ENCODE measurements around the gene CABYR.

The CABYR gene, protein sequence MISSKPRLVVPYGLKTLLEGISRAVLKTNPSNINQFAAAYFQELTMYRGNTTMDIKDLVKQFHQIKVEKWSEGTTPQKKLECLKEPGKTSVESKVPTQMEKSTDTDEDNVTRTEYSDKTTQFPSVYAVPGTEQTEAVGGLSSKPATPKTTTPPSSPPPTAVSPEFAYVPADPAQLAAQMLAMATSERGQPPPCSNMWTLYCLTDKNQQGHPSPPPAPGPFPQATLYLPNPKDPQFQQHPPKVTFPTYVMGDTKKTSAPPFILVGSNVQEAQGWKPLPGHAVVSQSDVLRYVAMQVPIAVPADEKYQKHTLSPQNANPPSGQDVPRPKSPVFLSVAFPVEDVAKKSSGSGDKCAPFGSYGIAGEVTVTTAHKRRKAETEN

DNA sequence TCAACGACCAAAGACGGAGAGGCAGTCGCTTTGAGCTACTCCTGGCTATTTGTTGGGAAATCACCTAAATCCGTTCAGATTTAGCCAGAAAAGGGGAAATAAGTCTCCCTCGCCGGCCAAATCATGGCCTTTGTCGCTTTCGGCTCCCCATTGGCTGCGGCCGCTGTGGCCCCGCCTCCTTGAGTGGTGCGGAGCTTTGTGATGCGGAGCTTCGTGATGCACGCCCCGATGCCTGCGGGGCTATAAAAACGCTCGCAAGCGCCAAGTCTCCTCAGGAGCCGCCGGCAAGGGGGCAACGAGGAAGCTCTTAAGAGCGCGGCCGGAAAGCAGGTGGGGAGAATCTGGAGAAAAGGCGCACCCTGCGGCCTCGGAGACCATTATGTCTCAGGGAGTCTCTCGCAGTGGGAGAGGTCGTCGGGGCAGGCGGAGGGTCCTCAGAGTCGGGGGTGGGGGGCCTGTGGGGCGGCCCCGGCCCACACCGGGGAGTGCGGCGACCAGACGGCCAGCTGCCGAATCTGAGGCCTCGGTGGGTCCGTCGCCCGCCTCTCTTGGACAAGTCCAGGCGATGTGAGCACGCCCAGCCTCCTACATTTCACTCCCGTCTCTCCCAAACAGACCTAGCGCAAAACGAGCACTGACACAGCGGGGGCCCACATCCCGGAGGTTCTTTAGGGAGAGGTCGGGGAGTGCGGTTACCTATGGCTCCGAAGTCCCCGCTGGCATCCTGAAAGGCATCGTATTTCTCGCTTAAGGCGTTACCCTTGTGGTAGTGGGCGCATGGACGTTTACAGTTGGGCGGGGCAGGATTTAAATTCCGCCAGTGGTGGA lies at the start of gene CABYR:
Gene CABYR (plus strand): TSS at position 274 of the 828 bp plus-strand sequence. CDS start 4,053 bp downstream, outside the sequence.
- peak; percentile 62 for FAIRE-seq

DNA sequence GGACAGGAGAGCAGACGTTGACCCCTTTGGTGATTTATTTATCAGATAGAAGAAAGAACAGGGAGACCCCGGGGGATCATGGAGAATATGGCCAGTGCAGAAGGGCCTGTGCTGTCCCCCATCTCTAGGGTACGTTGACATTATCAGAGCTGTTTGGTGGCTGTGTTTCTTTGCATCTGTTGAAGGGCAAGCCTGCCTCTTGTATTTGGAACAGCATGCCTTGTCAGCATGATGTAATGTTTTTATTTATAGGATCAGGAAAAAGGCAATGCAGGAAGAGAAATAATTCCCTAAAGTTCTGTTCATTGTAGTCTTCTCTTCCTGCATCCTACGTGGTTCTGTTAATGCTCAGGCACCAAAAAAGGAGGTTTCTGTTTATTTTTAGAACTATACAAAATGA lies 49.8 kb upstream of the CABYR start:
- no peak for FAIRE-seq

DNA sequence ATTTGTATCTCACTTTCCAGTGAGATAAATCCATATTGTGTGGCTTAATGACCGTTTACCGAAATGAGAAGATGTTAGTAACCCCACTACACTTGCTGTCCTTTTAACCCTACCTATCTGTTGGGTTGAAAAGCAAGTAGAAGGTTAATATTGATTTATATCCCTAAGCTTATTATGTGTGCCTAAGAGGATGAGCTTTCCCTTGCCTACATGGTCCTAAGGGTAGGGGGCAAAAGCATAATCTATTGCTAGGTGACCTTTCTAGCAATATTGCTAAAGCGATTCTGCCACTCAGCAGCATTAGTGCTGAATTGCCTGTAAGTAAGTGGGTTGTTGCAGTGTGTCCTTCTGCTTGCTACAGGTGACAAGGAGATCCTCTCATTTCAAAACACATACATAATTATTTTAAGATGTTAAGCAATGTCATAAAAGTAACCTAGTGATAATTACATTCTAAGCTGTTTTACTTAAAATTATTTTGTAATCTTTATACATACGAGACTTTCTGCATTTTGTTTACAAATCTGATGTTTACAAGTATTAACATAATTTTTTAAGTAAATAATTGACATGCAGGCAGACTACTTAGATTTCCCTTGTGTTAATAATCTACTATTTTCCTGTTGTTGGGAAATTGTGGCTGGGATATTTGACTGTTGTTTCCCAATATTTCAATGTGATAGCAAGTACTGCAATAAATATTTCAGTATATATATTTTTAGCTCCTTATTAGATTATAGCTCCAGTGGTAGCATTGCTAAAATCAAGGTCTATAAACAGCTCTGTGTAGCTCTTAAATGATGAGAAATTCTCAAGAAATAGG lies 49.1 kb upstream of the CABYR start:
- no peak for FAIRE-seq

DNA sequence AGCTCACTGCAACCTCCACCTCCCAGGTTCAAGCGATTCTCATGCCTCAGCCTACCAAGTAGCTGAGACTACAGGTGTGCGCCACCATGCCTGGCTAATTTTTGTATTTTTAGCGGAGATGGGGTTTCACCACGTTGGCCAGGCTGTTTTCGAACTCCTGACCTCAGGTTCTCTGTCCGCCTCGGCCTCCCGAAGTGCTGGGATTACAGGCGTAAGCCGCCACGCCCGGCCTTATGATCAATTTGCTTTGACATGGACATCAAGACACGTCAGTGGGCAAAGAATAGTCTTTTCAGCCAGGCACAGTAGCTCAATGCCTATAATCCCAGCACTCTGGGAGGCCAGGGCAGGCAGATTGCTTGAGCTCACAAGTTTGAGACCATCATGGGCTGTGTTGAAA lies 48.0 kb upstream of the CABYR start:
- FAIRE-seq: no peak

DNA sequence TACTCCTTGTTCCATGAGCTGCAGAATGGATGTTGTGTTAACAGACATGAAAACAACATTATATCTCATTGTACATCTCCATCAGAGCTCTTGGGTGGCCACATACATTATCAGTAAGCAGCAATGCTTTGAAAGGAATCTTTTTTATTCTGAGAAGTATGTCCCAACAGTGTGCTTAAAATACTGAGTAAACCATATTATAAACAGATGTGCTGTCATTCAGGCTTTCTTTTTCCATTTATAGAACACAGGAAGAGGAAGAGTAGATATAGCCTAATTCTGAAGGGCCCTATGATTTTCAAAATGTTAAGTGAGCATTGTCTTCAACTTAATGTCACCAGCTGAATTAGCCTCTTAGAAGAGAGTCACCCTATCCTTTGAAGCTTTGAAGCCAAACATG lies 44.3 kb upstream of the CABYR start:
- FAIRE-seq: no peak

DNA sequence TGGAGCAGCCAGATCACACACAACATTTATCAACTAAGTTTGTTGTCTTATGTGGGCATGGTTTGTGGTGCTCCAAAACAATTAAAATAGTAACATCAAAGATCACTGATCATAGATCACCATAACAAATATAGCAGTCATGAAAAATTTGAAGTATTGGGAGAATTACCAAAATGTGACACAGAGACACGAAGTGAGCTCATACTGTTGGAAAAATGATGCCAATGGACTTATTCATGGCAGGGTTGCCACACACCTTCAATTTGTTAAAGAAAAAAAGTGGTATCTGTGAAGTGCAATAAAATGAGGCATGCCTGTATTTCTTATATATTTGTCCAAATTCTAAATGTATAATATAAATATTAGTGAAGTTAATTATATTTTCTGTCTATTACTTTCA lies 42.9 kb upstream of the CABYR start:
- no peak for FAIRE-seq

DNA sequence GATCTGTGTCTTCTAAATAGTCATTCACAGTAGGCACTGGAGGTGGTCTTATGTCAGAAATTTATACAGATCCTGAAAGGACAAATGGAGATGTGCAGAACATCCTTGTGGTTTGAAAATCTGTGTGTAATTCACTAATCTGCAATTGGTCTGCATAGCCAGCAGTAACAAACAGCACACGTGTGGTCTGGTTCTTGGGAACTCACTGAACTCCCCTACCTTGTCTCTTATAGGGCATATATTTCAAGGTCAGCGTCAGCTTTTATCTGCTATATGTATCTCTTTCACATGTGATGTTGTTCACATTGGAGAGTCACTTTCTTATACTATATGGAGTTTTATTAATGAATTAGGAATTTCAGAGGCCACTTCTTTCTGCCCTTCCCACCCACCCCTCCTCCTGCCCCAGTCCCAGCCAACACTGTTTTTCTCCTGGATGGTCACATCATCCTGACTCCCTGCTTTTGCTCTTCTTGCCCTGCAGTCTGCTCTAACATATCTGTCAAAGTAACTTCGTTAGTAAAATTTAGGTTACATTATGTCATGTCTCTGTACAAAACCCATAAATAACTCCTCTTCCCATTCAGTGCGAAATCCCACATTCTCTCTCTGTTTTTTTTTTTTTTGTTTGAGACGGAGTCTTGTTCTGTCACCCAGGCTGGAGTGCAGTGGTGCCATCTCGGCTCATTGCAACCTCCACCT lies 35.4 kb upstream of the CABYR start:
- no peak for FAIRE-seq

DNA sequence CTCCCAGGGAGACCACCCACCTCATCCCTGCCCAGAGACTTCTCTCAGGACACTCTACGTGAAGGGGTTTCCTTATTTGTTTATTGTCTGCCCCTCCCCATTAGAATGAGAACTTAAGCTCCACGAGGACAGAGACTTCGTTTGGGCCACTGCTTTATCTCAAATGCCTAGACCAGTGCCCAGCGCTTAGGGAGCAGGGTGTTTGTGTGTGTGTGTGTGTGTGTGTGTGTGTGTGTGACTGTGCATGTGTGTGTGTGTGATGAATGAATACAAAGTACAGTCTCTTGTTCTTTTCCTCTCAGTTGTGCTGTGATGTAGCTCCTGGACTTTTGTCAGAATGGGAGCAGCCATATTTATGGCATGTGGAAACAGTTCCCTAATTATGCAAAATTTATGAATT lies 34.4 kb upstream of the CABYR start:
- FAIRE-seq: no peak

DNA sequence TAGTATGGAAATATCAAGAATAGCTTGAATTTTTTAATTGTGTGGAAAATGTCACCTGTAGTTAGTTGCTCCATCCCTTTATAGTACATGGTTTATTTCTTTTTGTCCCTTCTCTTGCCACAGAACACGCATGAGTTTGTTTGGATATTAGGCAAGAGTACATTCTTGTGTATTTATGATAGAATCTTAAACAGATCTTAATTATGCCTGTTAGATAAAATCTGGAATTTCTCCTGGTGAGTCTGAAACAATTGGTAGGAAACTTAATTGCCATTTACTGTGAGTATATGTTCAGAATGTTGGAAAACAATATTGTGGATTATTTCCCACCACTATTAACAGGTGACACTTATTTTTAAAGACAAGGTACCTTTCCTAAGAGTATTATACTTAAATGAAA lies 30.2 kb upstream of the CABYR start:
- no peak for FAIRE-seq

DNA sequence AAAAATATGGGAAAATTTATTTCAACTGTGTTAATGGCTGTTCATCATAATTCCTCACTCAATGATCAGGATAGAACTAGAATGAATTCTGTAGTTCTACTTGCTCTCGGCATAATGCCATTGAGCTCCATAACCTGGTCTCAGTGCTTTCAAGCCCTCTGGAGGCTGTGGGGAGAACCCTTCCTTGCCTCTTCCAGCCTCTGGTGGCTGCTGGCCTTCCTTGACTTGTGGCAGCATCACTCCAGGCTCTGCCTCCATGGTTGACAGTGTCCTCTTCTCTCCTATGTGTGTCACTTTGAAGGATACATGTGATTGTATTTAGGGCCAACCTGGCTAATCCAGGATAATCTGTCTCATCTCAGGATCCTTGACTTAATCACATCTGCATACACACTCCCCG lies 26.9 kb upstream of the CABYR start:
- no peak for FAIRE-seq

DNA sequence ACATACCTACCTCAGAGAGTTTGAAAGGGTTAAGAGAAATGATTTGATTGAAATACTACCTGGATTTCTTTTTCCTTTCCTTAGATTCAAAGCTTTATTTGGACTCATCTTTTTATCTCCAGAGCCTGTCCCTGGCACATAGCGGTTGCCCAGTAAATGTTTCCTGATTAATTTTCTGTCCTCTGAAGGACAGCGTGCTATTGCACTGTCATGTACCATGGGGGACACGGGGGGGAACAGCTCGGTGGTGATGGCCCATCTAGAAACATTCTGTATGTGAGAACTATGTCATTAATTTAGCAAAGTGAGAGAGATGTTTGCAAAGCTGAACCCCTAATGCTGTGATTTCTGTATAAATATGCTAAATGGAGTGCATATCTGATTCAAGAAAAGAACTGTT lies 26.4 kb upstream of the CABYR start:
- FAIRE-seq: no peak

DNA sequence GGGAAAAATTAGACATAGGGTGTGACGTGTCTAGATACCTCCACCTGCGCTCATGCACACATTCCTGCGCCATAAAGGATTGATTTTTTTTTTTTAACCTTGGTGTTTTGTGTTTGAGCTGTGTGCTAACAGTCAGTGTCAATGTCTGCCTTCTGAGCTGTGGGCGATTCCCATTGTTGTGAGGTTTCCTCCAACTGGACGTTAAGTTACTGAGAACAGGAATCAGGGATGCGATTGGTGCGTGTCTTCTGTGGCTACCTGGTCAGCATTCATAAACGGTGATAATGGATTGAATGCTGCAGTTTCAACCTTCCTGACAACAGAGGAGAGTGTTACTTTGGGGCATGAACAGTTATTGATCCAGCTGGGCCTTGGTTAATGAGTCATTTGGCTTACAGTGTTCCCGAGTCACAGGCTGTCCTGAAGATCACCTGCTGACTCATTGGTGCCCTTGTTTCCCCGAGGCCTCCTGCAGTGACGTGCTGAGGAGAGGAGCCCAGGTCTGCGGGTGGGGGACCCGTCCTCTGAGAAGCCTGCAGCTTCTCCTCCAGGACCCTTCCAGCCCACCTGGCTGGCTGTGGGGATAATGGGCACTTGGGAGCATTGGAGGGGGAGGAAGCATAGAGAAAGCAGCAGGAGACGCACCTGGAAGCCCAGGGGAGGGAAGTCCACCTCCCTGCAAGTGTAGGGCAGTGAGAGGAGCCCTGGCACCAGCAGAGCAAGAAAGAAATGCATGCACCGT lies 25.8 kb upstream of the CABYR start:
- FAIRE-seq: no peak

DNA sequence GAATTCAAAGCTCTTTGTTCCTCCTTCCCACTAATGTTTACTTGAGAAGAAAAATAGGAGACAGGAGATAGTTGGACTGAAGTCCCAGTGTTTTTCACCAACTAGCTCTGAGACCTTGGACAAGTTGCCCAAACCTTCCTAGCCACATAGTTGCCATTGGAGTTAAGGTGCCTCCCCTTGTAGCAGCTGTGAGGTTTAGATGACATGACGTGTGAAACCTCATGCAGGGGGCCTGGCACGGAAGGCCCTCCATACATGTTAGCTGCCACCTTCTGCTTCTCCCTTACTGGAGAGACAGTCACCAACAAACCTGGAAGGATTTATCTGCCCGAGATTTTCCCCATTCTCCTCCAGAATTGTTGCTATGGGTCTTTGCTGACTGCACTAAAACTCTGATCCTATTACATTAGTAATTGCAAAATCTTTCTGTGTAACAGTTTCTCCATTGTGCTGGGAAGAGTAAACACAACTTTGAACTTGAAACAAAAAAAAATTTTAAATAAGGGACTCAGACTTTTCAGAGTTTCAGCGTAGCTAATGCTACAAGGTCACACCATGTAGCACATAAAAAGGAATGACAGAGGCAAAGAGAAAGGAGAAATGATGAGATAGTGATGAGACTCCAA lies 23.8 kb upstream of the CABYR start:
- no peak for FAIRE-seq

DNA sequence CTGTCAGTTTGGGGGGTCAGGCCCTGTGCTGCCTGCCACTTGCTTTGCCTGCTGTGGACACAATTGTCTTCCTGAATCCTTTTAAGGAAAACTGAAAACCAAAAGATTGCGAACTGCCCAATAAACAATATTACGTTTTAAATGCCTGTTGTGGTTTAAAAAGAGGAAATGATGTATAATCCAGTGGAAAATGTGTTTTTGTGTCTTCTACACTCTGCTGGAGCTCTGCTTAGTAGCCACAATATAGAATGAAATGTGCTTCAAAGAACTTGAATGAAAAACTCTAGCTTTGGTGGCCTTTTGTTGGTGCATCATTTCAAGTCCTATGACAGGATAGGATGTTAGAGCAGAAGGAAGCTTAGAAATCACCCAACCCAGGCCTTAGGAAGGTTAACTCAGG lies 23.2 kb upstream of the CABYR start:
- no peak for FAIRE-seq

DNA sequence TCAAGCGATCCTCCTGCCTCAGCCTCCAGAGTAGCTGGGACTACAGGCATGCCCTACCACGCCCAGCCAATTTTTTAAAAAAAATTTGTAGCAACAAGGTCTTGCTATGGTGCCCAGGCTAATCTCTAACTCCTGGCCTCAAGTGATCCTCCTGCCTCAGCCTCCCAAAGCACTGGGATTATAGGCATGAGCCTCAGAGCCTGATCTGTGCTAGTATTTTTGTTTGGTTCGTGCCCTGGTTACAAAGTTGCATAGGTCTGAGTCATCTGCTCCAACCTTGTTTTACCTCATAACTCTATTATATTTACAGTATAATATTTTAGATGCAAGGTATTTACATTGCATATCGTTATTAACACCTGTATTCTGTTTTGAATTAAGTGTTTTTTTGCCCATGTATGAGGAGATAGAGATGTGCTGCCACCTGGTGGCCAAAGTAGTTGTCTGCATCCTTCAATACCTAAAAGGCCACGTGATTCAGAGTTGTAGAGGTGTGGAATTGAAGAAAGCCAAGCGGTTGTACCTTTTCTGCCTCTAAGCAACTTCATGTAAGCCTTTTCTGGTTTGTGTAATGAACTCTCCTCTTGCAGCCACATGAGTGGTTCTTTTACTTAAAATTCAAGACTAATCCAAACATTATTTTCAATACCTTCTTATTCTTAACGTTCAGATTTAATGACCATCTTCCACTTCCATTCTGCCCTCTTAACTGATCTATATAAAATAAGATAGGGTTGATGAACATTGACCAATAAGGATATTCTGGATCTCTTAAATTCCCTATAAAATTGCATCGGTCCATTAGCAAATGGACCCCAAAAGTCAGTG lies 19.9 kb upstream of the CABYR start:
- peak; percentile 96 for FAIRE-seq

DNA sequence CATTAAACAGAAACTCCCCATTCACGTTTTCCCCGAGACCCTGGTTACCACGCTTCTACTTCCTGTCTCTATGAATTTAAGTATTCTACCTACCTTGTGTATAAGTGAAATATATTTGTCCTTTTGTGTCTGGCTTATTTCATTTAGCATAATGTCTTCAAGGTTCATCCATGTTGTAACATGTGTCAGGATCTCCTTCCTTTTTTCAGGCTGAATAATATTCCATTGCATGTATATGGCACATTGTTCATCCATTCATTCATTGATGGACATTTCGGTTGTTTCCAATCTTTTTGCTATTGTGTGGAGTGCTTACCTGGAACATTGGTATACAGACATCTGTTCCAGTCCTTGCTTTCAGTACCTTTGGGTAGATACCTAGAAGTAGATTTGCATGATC lies 18.2 kb upstream of the CABYR start:
- no peak for FAIRE-seq

DNA sequence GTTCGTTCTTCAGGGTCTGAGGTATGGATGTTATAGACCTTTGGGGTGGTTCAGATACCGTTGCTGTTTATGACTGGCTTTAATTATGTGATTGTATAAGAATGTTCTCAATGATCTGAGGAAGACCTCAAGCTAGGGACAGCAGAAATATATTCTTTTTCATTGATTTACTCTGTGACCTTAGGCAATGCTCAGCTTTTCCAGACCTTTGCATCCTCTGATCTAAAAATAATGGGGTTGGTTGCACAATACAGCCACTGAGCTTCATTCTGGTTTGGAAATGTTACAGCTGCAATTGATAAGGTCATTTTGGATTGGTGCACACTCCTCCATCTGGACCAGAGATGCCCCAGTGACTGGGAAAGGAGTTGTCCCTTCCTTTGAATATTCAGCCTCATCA lies 17.2 kb upstream of the CABYR start:
- no peak for FAIRE-seq

DNA sequence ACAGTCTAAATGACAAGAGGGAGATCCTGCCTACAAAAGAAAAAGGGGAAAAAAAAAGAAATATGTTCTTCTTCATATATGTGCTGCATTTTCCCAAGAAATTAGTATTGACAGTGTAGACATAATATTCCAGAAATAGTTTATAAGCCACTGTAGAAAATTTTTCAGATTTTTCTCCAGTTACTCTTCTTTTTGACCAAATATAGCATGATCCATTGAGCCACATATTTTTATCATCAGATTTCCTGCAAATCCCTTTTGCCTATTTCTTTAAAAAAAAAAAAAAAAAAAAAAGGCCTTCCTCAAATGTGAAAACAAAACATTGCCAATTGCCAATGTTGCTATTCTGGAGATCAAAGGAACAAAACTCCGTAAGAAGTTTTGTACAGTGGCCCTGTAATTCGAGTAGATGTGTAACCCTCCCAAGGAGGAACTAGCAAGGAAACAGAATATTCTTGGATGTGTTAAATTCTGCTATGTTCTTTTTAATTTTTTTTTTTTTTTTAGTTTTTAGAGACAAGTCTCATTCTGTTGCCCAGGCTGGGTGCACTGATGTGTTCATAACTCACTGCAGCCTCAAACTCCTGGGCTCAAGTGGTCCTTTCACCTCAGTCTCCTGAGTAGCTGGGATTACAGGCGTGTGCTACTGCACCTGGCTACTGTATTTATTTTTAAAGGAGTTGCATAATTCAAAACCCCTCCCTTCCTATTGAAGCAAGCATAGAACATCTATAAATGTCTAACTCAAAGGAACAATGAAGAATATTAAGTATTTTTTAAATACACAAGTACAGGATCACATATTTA lies 12.5 kb upstream of the CABYR start:
- FAIRE-seq: no peak

DNA sequence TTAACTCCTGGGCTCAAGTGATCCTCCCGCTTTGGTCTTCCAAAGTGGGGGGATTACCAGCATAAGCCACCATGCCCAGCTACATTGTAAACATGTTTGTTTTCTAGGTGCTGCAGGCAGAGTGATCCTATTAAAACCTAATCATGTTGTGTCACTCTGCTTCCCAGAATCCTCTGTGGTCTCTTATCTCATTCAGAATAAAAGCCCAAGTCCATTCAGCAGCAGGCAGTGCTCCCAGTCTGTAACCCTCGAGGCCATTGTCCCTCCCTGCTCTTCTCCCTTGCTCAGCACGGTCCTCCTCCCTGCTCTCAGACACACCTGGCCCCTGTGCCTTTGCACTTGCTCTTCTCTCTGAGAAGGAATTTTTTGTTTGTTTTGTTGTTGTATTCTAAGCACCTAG lies 11.1 kb upstream of the CABYR start:
- no peak for FAIRE-seq

DNA sequence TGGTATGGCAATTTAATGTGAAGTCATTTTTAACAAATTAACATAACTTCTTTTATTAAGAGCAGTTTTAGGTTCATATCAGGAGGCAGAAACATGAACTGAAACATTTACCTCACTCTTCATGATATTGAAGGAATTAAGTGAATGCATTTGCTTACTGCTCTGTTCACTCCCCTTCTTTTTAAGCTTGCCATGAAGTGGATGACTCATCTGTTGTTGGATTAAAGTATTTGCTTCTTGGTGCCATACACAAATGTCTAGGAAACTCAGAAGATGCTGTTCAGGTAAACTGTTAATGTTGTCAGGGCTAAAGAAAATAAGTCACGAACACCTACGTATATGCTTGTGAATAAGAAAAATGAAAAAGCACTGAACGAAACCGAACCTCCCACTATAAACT lies 10.2 kb upstream of the CABYR start:
- no peak for FAIRE-seq

All from G401.6 (cell line).